Testis (tissue), 5 donors: ENCODE results near the gene FOXL1. TPM values are rescaled to one million over a fixed set of nuclear protein-coding genes. Genes with fewer than 3 reads are reported as not detected.

Experiments used
- DNase-seq: peaks from one replicate; pipeline ENCODE4 v3.0.0-alpha.2; 2019
- H3K27ac ChIP-seq, 2 donors: fragments of 200-600 bp; sonication (generic); one replicate each; pipeline ENCODE4 v1.5.1; 2019
- H3K27me3 ChIP-seq: fragments of 200-600 bp; sonication (generic); one replicate; pipeline ENCODE4 v1.5.1; 2019
- H3K36me3 ChIP-seq: fragments of 200-600 bp; sonication (generic); one replicate; pipeline ENCODE4 v1.5.1; 2017; ENCODE audit warnings: low read depth; ENCODE audit errors: missing control alignments
- H3K4me1 ChIP-seq: fragments of 200-600 bp; sonication (generic); one replicate; pipeline ENCODE4 v1.5.1; 2019
- H3K4me3 ChIP-seq, 2 donors: fragments of 200-600 bp; sonication (generic); one replicate each; pipeline ENCODE4 v1.5.1; 2017 to 2019
- H3K9me3 ChIP-seq: fragments of 200-600 bp; sonication (generic); one replicate; pipeline ENCODE4 v1.5.1; 2017
- POLR2A ChIP-seq: fragments of 450-650 bp; IDR thresholded peaks from one replicate; pipeline ENCODE4 v1.6.1; 2017; ENCODE audit warnings: antibody characterized with exemption, mild to moderate bottlenecking, moderate library complexity
- WGBS, 2 donors: methylation state at CpG; one replicate each; pipeline ENCODE4 v1.1.5; 2018; 5-methylcytosine and 5-hydroxymethylcytosine counted together
- intact Hi-C: fragments of 100-400 bp; cut with DNase I; formaldehyde crosslinking; loops from one replicate; pipeline ENCODE4 v1.15.1; 2023; ENCODE audit warnings: low total_unique reads
- long read RNA-seq, 2 donors: transcript quantifications; one replicate each; lab custom pipeline, GENCODE V29; 2026
- polyA plus RNA-seq: library from polyadenylated mRNA; stranded (reverse); fragments of 350-450 nt; fragmentation: Illumina TruSeq; extraction: RNeasy Lipid Tissue Mini Kit (QIAGEN cat#74804); gene quantifications from one replicate; pipeline ENCODE4 v1.2.3, GENCODE V29; 2014; ENCODE audit warnings: low read depth, low replicate concordance; ENCODE audit not compliant: insufficient read depth
- total RNA-seq, 2 donors: library from RNA; depleted of rRNA; stranded (reverse); fragments of >200 nt; gene quantifications; one replicate each; pipeline ENCODE4 v1.2.3, GENCODE V29; 2016
- TF ChIP-seq, protein P1 (sequence below), 3 experiments: fragments of 450-650 bp in 2 of 3; fragments of 200-600 bp in 1 of 3; sonication (generic) in 1 of 3; IDR thresholded peaks; one replicate each; pipeline ENCODE4 v1.5.1; 2016 to 2019; ENCODE audit warnings: antibody characterized with exemption in 3 of 3, mild to moderate bottlenecking in 2 of 3, moderate library complexity in 1 of 3

Gene FOXL1
- total RNA-seq, result 1 to 10 TPM; 4.6 to 5.9 TPM
- polyA plus RNA-seq, result 1.4 TPM
- long read RNA-seq, donor 1, partial matches to known transcripts, result 0 of 4 reads
- long read RNA-seq, donor 1, other reads (novel, unspliced or antisense), result 0 of 4 reads
- long read RNA-seq, donor 2, transcript FOXL1-201 (1 exons, 3,655 nt), result major isoform, 5 of 5 reads
- long read RNA-seq, donor 2, partial matches to known transcripts, result 0 of 5 reads
- long read RNA-seq, donor 2, other reads (novel, unspliced or antisense), result 0 of 5 reads

DNA sequence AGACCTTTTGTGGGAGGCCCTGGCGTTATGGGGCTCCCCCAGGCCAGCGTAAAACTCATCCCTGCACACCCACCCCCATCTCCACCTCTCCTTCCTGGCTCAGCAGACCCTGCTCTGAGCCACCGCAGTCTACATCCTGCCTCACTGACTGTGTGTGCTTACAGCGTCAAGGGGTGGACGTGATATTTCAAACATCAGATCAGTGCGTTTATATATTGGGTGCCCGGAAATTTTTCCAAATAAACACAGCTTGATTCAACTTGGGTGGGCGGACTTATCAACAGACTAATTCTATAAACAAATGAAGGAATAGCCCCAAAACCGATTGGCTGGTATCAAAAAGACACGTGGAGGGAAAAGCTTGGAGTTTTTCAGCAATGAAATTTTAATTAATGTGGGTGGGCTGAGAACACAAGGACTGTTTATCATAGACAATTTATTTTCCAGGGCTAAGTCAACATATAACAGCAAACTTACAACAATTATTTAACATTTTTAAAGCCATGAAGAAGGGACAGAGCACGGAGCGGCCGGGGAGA is at the start of gene FOXL1:
Gene FOXL1 (plus strand): TSS at position 489 of the 539 bp plus-strand sequence. CDS start 175 bp downstream, outside the sequence.
- no peak for TF ChIP-seq POLR2A
- TF ChIP-seq, protein P1, sequence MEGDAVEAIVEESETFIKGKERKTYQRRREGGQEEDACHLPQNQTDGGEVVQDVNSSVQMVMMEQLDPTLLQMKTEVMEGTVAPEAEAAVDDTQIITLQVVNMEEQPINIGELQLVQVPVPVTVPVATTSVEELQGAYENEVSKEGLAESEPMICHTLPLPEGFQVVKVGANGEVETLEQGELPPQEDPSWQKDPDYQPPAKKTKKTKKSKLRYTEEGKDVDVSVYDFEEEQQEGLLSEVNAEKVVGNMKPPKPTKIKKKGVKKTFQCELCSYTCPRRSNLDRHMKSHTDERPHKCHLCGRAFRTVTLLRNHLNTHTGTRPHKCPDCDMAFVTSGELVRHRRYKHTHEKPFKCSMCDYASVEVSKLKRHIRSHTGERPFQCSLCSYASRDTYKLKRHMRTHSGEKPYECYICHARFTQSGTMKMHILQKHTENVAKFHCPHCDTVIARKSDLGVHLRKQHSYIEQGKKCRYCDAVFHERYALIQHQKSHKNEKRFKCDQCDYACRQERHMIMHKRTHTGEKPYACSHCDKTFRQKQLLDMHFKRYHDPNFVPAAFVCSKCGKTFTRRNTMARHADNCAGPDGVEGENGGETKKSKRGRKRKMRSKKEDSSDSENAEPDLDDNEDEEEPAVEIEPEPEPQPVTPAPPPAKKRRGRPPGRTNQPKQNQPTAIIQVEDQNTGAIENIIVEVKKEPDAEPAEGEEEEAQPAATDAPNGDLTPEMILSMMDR (IDR thresholded peaks at IDR 0.05), result no peak
- Histone ChIP-seq H3K27ac (peak within 1 kb of the TSS; percentile 73 to 77), H3K4me1 (peaks cover 8% of the 10 kb centered on the region), H3K9me3 (no peaks in the 10 kb centered on the region), H3K4me3 (peak within 1 kb of the TSS; percentile 18 to 49), H3K36me3 (no peaks in the 10 kb centered on the region), H3K27me3 (no peaks in the 10 kb centered on the region)
- 26 to 37% methylated on average over 13 of the region's 13 CpGs for WGBS, 2 donors
- no peak for DNase-seq
- intact Hi-C loops, result no loop called here

GRCh38 chr16:86529160-86529559 is 49.2 kb upstream of the FOXL1 start:
- Histone ChIP-seq H3K9me3 (no peaks in the 10 kb centered on the region), H3K36me3 (no peaks in the 10 kb centered on the region), H3K27me3 (no peaks in the 10 kb centered on the region), H3K4me3 (no peak overlapping the region), H3K4me1 (no peaks in the 10 kb centered on the region), H3K27ac (no peak overlapping the region)
- intact Hi-C loops, result no loop called here
- no peak for DNase-seq
- TF ChIP-seq, protein P1 (IDR thresholded peaks at IDR 0.05), result no peak
- TF ChIP-seq POLR2A, result no peak
- WGBS, 2 donors, result 80 to 88% methylated on average over 7 to 8 of the region's 8 CpGs

DNA sequence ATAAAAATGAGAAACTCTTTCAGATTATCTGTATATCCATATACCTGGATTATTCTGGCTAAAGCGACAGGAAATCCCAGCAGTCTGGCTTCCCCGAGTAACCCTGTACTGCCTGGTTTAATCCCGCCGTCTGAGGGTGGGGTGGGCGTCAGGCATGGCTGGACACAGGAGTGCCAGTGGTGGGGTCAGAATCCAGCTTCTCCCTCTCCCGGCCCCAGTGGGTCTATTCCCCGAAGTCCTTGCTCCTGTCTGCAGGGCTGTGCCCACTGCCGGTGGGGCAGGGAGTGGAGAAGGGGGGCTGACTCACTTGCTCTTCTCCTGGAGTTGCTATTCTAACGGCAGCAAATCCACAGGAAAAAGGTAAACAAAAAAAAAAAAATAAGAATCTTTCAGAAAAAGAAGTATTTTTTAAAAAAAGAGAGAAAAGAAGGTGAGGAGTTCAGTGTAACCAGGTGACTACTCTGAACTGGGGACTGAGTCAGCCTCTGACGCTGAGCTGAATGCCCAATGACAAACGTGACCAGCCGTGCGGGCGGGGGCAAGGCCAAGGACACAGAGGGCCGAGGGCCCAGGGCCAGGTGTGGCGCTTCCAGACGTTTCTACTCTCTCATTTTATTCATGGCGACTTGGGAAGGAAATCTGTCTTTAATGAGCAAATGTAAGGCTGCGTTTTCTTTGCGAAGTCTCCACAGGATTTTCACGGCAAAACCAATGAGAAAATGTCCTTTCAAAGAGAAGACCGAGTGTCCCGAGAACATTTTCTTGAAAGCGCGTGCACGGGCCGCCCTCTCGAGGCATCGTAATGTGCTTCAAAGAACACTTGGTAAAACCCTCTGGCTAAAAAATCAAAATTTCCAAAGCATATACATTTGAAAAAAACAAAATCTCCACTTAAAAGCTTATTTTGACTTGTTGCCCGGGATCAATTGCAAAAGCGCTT is 47.8 kb upstream of the FOXL1 start:
- no peak overlapping the region for H3K4me3 ChIP-seq
- peak overlapping the region in 1 of 2 donors; percentile 59 for H3K27ac ChIP-seq
- DNase-seq, result no peak
- TF ChIP-seq, protein P1 (IDR thresholded peaks at IDR 0.05), result no peak
- no peak for TF ChIP-seq POLR2A
- 72 to 73% methylated on average over 31 of the region's 31 CpGs for WGBS, 2 donors
- no peaks in the 10 kb centered on the region for H3K27me3 ChIP-seq
- intact Hi-C loops, result no loop called here
- no peaks in the 10 kb centered on the region for H3K4me1 ChIP-seq
- no peaks in the 10 kb centered on the region for H3K9me3 ChIP-seq
- no peaks in the 10 kb centered on the region for H3K36me3 ChIP-seq

DNA sequence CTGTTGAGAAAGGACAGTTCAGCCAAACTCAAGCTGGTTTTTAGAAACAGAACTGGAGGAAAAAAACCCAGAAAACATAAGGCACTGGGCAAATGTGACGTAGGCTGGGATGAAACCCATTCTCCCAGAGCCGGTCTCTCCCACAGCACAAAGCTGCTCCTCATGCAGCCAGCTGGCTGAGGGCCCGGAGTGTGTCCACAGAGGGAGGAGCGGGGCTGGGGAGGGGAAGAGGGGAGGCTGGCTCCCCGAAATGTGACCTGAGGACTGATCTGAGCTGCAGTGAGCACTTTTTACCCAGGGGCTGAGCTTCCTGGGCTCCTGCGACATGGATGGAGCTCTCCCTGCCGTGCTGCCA is 47.2 kb upstream of the FOXL1 start:
- H3K9me3 ChIP-seq, result no peaks in the 10 kb centered on the region
- H3K27ac ChIP-seq, result peak overlapping the region in 1 of 2 donors; percentile 59
- H3K27me3 ChIP-seq, result no peaks in the 10 kb centered on the region
- TF ChIP-seq, protein P1 (IDR thresholded peaks at IDR 0.05), result no peak
- TF ChIP-seq POLR2A, result no peak
- WGBS, 2 donors, result 62 to 64% methylated on average over 7 of the region's 7 CpGs
- H3K4me1 ChIP-seq, result no peaks in the 10 kb centered on the region
- H3K4me3 ChIP-seq, result no peak overlapping the region
- H3K36me3 ChIP-seq, result no peaks in the 10 kb centered on the region
- intact Hi-C loops, result no loop called here
- peak; percentile 70 for DNase-seq
